Adrenal gland (tissue), 12 donors: Measurements from ENCODE around the gene ARHGAP6. TPM values are rescaled to one million over a fixed set of nuclear protein-coding genes. Genes with fewer than 3 reads are reported as not detected.
"Not testable (repeated sequence)": the region's sequence is repeated elsewhere in the genome, so short reads cannot be mapped to it uniquely, and the experiment has no call there.

ENCODE experiments used
- DNase-seq, 7 donors: peaks; one replicate each; pipeline ENCODE4 v3.0.0-alpha.2; 2019 to 2020
- H3K27ac ChIP-seq, 5 donors: fragments of 200-600 bp; sonication (generic) in 4 of 5; 1 replicate in 3 of 5; 2 replicates in 2 of 5; pipeline versions ENCODE4 v1.5.1 to v1.8.0; 2016 to 2020; ENCODE audit warnings: mild to moderate bottlenecking in 1 of 5
- H3K27me3 ChIP-seq: fragments of 200-600 bp; 2 replicates; pipeline ENCODE4 v1.8.0; 2021
- H3K36me3 ChIP-seq, 2 donors: fragments of 200-600 bp; replicated peaks in 1 of 2; 1 replicate in 1 of 2; 2 replicates in 1 of 2; pipeline versions ENCODE4 v1.5.1 to v1.8.0; 2018 to 2022
- H3K4me1 ChIP-seq, 2 donors: fragments of 200-600 bp; replicated peaks in 1 of 2; 1 replicate in 1 of 2; 2 replicates in 1 of 2; pipeline versions ENCODE4 v1.5.1 to v1.8.0; 2018 to 2021
- H3K4me3 ChIP-seq, 4 donors: fragments of 200-600 bp; sonication (generic) in 3 of 4; one replicate each; pipeline ENCODE4 v1.5.1; 2016 to 2018
- H3K9me3 ChIP-seq, 3 donors: fragments of 200-600 bp; sonication (generic) in 1 of 3; replicated peaks in 1 of 3; 1 replicate in 2 of 3; 2 replicates in 1 of 3; pipeline versions ENCODE4 v1.5.1 to v1.8.0; 2016 to 2021
- POLR2A ChIP-seq, 2 donors: fragments of 450-650 bp; IDR thresholded peaks; one replicate each; pipeline ENCODE4 v1.6.1; 2017; ENCODE audit warnings: antibody characterized with exemption in 2 of 2, mild to moderate bottlenecking in 2 of 2, moderate library complexity in 1 of 2
- WGBS, 4 donors: extraction: QIAGEN DNeasy Blood & Tissue Kit in 2 of 4; methylation state at CpG; one replicate each; pipeline versions ENCODE4 v1.1.5 to v1.1.7; 2013 to 2017; 5-methylcytosine and 5-hydroxymethylcytosine counted together
- intact Hi-C, 2 donors: fragments of 100-400 bp; cut with DNase I; formaldehyde crosslinking; loops; one replicate each; pipeline versions ENCODE4 v1.14.1 to v1.15.0; 2022 to 2023
- polyA plus RNA-seq, 3 donors: library from polyadenylated mRNA; stranded (reverse); fragments of 200-250 nt in 2 of 3; fragments of 350-450 nt in 1 of 3; fragmentation: Illumina TruSeq in 1 of 3; extraction: RNeasy Lipid Tissue Mini Kit (QIAGEN cat#74804) in 1 of 3; gene quantifications; one replicate each; pipeline ENCODE4 v1.2.3, GENCODE V29; 2013 to 2014
- total RNA-seq, 9 donors: library from RNA; depleted of rRNA in 4 of 9; stranded (reverse); fragments of >200 nt in 4 of 9; fragments of 120-200 nt in 1 of 9; fragmentation: NEBNext Ultra II Directional in 1 of 9; extraction: Animal tissue kit (Norgen Biotek cat#: 25700) in 1 of 9; gene quantifications; one replicate each; pipeline versions ENCODE4 v1.1.0 to v1.2.4, GENCODE V29; 2013 to 2023
- TF ChIP-seq, protein P1 (sequence below), 6 experiments: fragments of 450-650 bp in 4 of 6; fragments of 200-600 bp in 2 of 6; sonication (generic) in 1 of 6; IDR thresholded peaks; 1 replicate in 5 of 6; 2 replicates in 1 of 6; pipeline versions ENCODE4 v1.5.1 to v1.8.0; 2016 to 2021; ENCODE audit warnings: antibody characterized with exemption in 6 of 6, mild to moderate bottlenecking in 2 of 6, moderate library complexity in 1 of 6
- donor health status: healthy with polysubstance abuse.
- donor health status: Bipolar disorder and iron deficiency.
- donor health status: DM: yes; HTN: yes; CAD: no.
- donor health status: DM: no; HTN: no; CAD: no.
- donor health status: DM: no; HTN: no; CAD: no.
- donor health status: DM: yes; HTN: yes; CAD: no.

The ARHGAP6 gene
- total and polyA plus RNA-seq, 12 donors, result 0.78 to 4.2 (median 2.7) TPM

DNA sequence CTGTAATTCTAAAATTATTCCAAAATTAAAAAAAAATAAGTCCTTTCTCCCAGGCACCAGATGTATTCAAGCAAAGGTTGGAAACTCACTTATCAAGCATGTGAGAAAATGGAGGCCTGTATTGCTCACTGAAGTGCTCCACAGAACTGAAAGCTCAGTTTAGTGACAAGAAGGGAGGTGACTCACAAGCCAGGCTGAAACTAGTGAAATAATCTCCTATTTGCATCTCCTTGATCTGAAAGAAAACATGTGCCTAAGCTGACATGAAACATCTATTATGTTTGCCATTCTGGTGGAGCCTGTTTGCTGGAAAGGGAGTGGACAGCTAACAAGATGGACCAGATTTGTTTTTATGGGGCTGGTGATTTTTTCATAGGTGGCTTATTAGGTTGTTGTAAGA lies 426.5 kb downstream of the ARHGAP6 start:
- Histone ChIP-seq H3K4me1 (no peaks in the 10 kb centered on the region), H3K4me3 (no peak overlapping the region), H3K27me3 (peaks cover 8% of the 10 kb centered on the region), H3K9me3 (no peaks in the 10 kb centered on the region), H3K36me3 (no peaks in the 10 kb centered on the region), H3K27ac (no peak overlapping the region)
- no peak for DNase-seq
- TF ChIP-seq, protein P1, sequence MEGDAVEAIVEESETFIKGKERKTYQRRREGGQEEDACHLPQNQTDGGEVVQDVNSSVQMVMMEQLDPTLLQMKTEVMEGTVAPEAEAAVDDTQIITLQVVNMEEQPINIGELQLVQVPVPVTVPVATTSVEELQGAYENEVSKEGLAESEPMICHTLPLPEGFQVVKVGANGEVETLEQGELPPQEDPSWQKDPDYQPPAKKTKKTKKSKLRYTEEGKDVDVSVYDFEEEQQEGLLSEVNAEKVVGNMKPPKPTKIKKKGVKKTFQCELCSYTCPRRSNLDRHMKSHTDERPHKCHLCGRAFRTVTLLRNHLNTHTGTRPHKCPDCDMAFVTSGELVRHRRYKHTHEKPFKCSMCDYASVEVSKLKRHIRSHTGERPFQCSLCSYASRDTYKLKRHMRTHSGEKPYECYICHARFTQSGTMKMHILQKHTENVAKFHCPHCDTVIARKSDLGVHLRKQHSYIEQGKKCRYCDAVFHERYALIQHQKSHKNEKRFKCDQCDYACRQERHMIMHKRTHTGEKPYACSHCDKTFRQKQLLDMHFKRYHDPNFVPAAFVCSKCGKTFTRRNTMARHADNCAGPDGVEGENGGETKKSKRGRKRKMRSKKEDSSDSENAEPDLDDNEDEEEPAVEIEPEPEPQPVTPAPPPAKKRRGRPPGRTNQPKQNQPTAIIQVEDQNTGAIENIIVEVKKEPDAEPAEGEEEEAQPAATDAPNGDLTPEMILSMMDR (IDR thresholded peaks at IDR 0.05), result no peak
- no peak for TF ChIP-seq POLR2A (IDR thresholded peaks at IDR 0.05)
- intact Hi-C loops, result no loop called here

DNA sequence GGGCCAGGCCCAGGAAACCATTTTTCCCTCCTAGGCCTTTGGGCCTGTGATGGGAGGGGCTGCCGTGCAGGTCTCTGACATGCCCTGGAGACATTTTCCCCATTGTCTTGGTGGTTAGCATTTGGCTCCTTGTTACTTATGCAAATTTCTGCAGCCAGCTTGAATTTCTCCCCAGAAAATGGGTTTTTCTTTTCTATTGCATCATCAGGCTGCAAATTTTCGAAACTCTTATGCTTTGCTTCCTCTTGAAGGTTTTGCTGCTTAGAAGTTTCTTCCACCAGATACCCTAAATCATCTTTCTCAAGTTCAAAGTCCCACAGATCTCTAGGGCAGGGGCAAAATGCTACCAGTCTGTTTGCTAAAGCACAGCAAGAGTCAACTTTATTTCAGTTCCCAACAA lies 430.3 kb downstream of the ARHGAP6 start:
- H3K27me3 ChIP-seq, intact Hi-C loops, H3K4me3 ChIP-seq, DNase-seq, H3K27ac ChIP-seq, H3K36me3 ChIP-seq, H3K4me1 ChIP-seq, H3K9me3 ChIP-seq: not testable (repeated sequence)
- WGBS, 4 donors, result 62 to 73% (median 72%) methylated on average over 2 of the region's 2 CpGs

DNA sequence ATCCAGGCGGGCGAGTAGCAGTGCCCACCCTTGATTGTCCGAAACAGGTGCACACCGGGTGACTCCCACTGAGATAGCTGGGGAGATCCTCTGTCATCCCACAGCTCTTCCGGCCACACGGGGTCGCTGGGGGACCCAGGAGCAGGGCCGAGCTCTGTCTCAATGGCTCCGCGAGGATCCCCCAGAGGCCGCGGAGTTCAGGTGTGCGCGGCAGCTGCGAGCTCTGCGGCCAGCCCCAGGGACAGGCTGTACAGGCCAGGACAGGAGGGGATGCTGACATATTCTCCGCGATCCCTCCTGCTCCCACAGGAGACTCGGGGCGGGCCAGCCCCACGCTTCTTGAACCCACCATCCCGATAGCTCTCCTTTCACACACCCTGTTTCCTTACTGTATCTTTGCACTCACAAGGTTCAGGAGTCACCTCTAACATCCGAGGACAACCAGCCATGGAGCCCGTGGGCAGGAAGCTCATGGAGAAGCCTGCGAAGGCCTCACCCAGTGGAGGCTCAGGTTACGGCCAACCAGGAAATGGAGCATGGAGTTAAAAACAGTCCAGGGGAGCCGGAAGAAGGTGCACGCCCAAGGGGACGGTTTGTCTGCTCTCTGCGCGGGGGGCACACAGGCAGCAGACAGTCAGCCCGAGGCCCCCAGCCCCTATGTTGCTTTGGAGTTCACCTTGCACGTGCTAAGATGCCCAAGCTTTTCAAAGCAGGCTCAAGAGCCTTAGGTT lies 450.4 kb downstream of the ARHGAP6 start:
- Histone ChIP-seq H3K27me3 (no peaks in the 10 kb centered on the region), H3K9me3 (no peaks in the 10 kb centered on the region), H3K36me3 (no peaks in the 10 kb centered on the region), H3K27ac (no peak overlapping the region), H3K4me3 (no peak overlapping the region), H3K4me1 (no peaks in the 10 kb centered on the region)
- no peak for DNase-seq
- WGBS, 4 donors, result 65 to 85% (median 74%) methylated on average over 10 to 33 of the region's 33 CpGs
- intact Hi-C loops, result no loop called here
- no peak for TF ChIP-seq POLR2A (IDR thresholded peaks at IDR 0.05)
- TF ChIP-seq, protein P1 (IDR thresholded peaks at IDR 0.05), result no peak

DNA sequence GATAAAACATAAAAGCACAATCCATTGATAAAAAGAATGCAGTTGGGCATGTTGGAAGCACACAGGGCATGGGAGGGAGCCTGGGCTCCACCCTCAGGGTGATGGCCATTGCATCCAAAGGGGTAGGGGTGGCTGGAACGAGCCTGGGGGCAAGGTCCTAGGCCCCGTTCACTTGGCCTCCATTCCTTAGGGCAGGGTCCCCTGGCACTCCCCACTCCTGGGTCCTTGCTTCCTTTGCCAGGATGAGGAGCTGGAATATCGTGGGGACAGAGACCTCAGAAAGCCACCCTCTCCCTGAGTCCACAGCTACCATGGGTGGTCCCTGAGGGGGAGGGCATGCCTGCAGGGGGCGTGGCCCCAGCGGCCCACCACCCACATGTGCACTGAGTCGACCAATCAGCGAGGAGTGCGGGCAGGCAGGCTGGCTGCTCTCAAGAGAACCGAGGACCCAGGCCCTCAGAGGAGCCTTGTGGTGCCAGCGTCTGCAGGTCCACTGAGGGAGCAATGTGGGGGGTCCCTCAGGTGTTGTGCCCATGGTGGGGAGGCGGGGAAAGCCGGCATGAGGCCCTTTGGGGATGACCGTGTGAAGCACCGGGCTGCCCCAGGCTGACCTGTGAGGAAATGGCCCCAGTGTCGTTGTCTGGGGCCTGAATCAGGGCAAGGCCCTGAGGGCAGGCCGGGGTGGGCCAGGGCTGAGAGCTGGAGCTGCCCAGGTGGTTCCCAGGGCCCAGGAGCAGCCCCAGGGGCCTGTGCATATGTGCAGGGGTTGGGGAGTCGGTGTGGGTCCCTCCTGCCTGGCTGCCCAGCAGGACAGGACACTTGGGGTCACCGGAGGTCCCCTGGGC lies 451.2 kb downstream of the ARHGAP6 start:
- Histone ChIP-seq H3K27me3 (no peaks in the 10 kb centered on the region), H3K9me3 (no peaks in the 10 kb centered on the region), H3K4me3 (no peak overlapping the region), H3K36me3 (no peaks in the 10 kb centered on the region), H3K4me1 (no peaks in the 10 kb centered on the region), H3K27ac (no peak overlapping the region)
- no peak for DNase-seq
- no peak for TF ChIP-seq POLR2A (IDR thresholded peaks at IDR 0.05)
- TF ChIP-seq, protein P1 (IDR thresholded peaks at IDR 0.05), result no peak
- WGBS, 4 donors, result 59 to 83% (median 77%) methylated on average over 2 to 18 of the region's 18 CpGs
- intact Hi-C loops, result no loop called here
